NCI-H748 (cell line): ENCODE measurements around the gene CACNA1D.

ENCODE experiments used
- DNase-seq: peaks from one replicate; lab custom pipeline; 2025; ENCODE audit not compliant: unreplicated experiment; lab: John Stamatoyannopoulos, UW

CACNA1D gene

GRCh38 chr3:53740956-53741355 is 246.5 kb downstream of the CACNA1D start:
- no peak for DNase-seq

GRCh38 chr3:53744351-53744750 is 249.9 kb downstream of the CACNA1D start:
- peak; percentile 91 for DNase-seq

GRCh38 chr3:53747559-53747958 is 253.1 kb downstream of the CACNA1D start:
- no peak for DNase-seq

GRCh38 chr3:53748512-53749271 is 254.3 kb downstream of the CACNA1D start:
- DNase-seq, result no peak

GRCh38 chr3:53749448-53749847 is 255.0 kb downstream of the CACNA1D start:
- no peak for DNase-seq

GRCh38 chr3:53750253-53751210 is 256.1 kb downstream of the CACNA1D start:
- DNase-seq, result no peak

GRCh38 chr3:53753518-53754183 is 259.2 kb downstream of the CACNA1D start:
- DNase-seq, result peak; percentile 16

GRCh38 chr3:53754325-53754724 is 259.9 kb downstream of the CACNA1D start:
- no peak for DNase-seq

GRCh38 chr3:53758846-53759245 is 264.4 kb downstream of the CACNA1D start:
- DNase-seq, result no peak

- DNase-seq, result no peak
Measured at GRCh38 chr3:53763353-53763752, 268.9 kb downstream of the CACNA1D start.

GRCh38 chr3:53764026-53764775 is 269.8 kb downstream of the CACNA1D start:
- DNase-seq, result peak; percentile 47

- DNase-seq, result no peak
Measured at GRCh38 chr3:53765753-53766152, 271.3 kb downstream of the CACNA1D start.

GRCh38 chr3:53766706-53767105 is 272.3 kb downstream of the CACNA1D start:
- no peak for DNase-seq

GRCh38 chr3:53768478-53769459 is 274.4 kb downstream of the CACNA1D start:
- no peak for DNase-seq

- no peak for DNase-seq
Measured at GRCh38 chr3:53772562-53772961, 278.2 kb downstream of the CACNA1D start.

- DNase-seq, result no peak
Measured at GRCh38 chr3:53773021-53773436, 278.6 kb downstream of the CACNA1D start.

- no peak for DNase-seq
Measured at GRCh38 chr3:53773611-53774368, 279.4 kb downstream of the CACNA1D start.

- DNase-seq, result no peak
Measured at GRCh38 chr3:53774414-53774813, 280.0 kb downstream of the CACNA1D start.

GRCh38 chr3:53775018-53775417 is 280.6 kb downstream of the CACNA1D start:
- no peak for DNase-seq
